HG03558 (cell line): Measurements from ENCODE around the gene RPL21.

Experiments used
- ATAC-seq: cut with Tn5 transposase; IDR thresholded peaks from one replicate; pipeline ENCODE4 v1.9.1; 2021; ENCODE audit warnings: moderate number of reproducible peaks; ENCODE audit not compliant: unreplicated experiment; ENCODE audit errors: extremely low read depth

RPL21 gene

GRCh38 chr13:27257648-27258253, 6.4 kb downstream of the RPL21 start:
- no peak for ATAC-seq

GRCh38 chr13:27258637-27259386, 7.5 kb downstream of the RPL21 start:
- ATAC-seq: no peak

GRCh38 chr13:27259831-27260230, 8.5 kb downstream of the RPL21 start:
- peak; percentile 54 for ATAC-seq

GRCh38 chr13:27261396-27261795, 10.0 kb downstream of the RPL21 start:
- ATAC-seq: no peak

GRCh38 chr13:27263438-27263837, 12.1 kb downstream of the RPL21 start:
- no peak for ATAC-seq

GRCh38 chr13:27264181-27264580, 12.8 kb downstream of the RPL21 start:
- no peak for ATAC-seq

- ATAC-seq: no peak
Observed at GRCh38 chr13:27264648-27265047, 13.3 kb downstream of the RPL21 start.

GRCh38 chr13:27266917-27267316, 15.6 kb downstream of the RPL21 start:
- no peak for ATAC-seq

GRCh38 chr13:27267596-27267995, 16.2 kb downstream of the RPL21 start:
- no peak for ATAC-seq

- ATAC-seq: no peak
Observed at GRCh38 chr13:27269114-27269665, 17.8 kb downstream of the RPL21 start.

GRCh38 chr13:27270594-27271520, 19.5 kb downstream of the RPL21 start, which contains the start of gene RASL11A:
Gene RASL11A, plus strand, starts transcription at chr13:27270830. Its CDS starts 115 bp downstream, at chr13:27270945.
- ATAC-seq: peak; percentile 63

- no peak for ATAC-seq
Observed at GRCh38 chr13:27271570-27272096, 20.3 kb downstream of the RPL21 start.

- no peak for ATAC-seq
Observed at GRCh38 chr13:27273658-27274425, 22.5 kb downstream of the RPL21 start.

GRCh38 chr13:27274631-27275030, 23.3 kb downstream of the RPL21 start:
- ATAC-seq: no peak

GRCh38 chr13:27276188-27276587, 24.8 kb downstream of the RPL21 start:
- ATAC-seq: no peak

GRCh38 chr13:27279506-27279905, 28.1 kb downstream of the RPL21 start:
- ATAC-seq: no peak

GRCh38 chr13:27280009-27280656, 28.8 kb downstream of the RPL21 start:
- no peak for ATAC-seq

GRCh38 chr13:27280841-27281240, 29.5 kb downstream of the RPL21 start:
- no peak for ATAC-seq

GRCh38 chr13:27281420-27281819, 30.1 kb downstream of the RPL21 start:
- ATAC-seq: no peak
